SK-N-SH (cell line): ENCODE measurements around the gene TIMELESS.

ENCODE experiments used
- CTCF ChIP-seq: fragments of 200-600 bp; sonication (generic); IDR thresholded peaks from 2 replicates; pipeline ENCODE4 v1.6.1; 2017; ENCODE audit warnings: antibody characterized with exemption, mild to moderate bottlenecking, moderate library complexity
- GABPA ChIP-seq: IDR thresholded peaks from 2 replicates; pipeline ENCODE4 v1.4.0; 2012; ENCODE audit warnings: low read depth, mild to moderate bottlenecking
- NFIC ChIP-seq: IDR thresholded peaks from 2 replicates; pipeline ENCODE4 v1.4.0; 2012; ENCODE audit warnings: borderline replicate concordance
- POLR2AphosphoS5 ChIP-seq: IDR thresholded peaks from 2 replicates; pipeline ENCODE4 v1.6.1; 2012; ENCODE audit warnings: low read depth, low read length
- SMC3 ChIP-seq: IDR thresholded peaks from 2 replicates; pipeline ENCODE4 v1.6.1; 2012; ENCODE audit warnings: low read depth, low read length, improper control_type of control experiment
- TCF12 ChIP-seq: IDR thresholded peaks from 2 replicates; pipeline ENCODE4 v1.4.0; 2012
- YY1 ChIP-seq: IDR thresholded peaks from 2 replicates; pipeline ENCODE4 v1.4.0; 2012; ENCODE audit warnings: low read depth, mild to moderate bottlenecking

DNA sequence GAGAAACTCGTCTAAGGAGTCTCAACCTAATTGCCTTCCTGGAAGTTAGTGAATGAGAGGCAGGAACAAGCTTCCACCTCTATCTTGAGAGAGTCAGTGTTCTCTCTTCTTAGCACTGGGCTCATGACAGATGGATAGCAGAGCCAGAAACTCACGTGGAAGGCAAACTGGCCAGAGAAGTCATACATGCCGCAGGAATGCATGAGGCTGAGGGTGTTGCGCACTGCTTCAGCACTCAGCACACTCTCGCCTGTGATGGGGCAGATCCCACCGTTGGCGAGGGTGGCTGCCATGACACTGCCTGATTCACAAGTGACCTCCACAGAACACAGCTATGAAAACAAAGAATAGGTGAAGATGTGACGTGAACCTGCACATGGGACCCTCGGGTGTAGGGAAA lies 25.2 kb upstream of the TIMELESS start:
- TF ChIP-seq NFIC, result no peak
- TF ChIP-seq CTCF, result no peak
- no peak for TF ChIP-seq POLR2AphosphoS5
- TF ChIP-seq TCF12, result no peak
- TF ChIP-seq SMC3, result no peak
- no peak for TF ChIP-seq YY1
- TF ChIP-seq GABPA, result no peak
